Epidermal melanocyte (primary cell): ENCODE data around the gene CCL24.
"Not testable (repeated sequence)": the region's sequence is repeated elsewhere in the genome, so short reads cannot be mapped to it uniquely, and the experiment has no call there.

Experiments used
- DNase-seq: peaks from one replicate; pipeline ENCODE4 v3.0.0; 2011; ENCODE audit warnings: low spot score; ENCODE audit not compliant: insufficient read length

Gene CCL24, protein sequence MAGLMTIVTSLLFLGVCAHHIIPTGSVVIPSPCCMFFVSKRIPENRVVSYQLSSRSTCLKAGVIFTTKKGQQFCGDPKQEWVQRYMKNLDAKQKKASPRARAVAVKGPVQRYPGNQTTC

DNA sequence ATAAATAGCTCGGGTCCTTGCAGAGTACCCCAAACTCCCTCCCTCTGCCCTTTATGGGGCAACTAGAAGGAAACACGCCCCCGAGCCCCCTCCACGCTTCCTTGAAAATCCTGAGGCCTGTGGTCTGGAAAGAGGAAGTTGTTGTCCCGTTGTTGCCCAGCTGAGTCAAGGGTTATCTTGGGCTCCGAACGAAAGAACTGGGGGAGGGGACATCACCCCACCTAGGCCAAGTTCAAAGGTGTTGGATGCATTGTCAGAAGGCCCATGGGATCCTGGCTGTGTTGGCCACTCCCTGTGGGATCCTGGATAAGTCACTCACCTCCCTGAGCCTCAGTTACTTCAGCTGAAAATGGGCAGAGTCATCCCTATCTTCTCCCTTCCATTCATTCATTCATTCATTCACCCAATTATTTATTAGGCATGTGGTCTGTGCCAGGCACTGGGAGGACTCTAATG, at the start of gene CCL24:
Gene CCL24, minus strand, starts transcription at position 26 of the 456 bp plus-strand sequence. CDS start 91 bp downstream, outside the sequence.
- DNase-seq: no peak

- DNase-seq: no peak
These were observed 48.0 kb upstream of the CCL24 start for GRCh38 chr7:75861636-75862035.

- DNase-seq: no peak
These were observed 44.8 kb upstream of the CCL24 start for GRCh38 chr7:75858410-75858809.

- DNase-seq: no peak
These were observed 42.9 kb upstream of the CCL24 start for GRCh38 chr7:75856536-75856935.

DNA sequence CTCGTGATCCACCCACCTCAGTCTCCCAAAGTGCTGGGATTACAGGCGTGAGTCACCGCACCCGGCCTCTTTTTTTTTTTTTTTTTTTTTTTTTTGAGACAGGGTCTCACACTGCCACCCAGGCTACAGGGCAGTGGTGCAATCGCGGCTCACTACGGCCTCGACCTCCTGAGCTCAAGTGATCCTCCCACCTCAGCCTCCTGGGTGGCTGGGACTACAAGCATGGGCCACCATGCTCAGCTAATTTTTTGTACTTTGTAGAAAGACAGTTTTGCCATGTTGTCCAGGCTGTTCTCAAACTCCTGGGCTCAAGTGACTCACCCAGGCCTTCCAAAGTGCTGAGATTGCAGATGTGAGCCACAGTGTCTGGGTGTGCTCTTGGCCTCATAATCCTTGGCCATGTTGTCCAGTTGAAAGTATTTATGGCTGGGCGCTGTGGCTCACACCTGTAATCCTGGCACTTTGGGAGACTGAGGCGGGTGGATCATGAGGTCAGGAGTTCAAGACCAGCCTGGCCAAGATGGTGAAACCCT, 41.3 kb upstream of the CCL24 start:
- not testable (repeated sequence) for DNase-seq

DNA sequence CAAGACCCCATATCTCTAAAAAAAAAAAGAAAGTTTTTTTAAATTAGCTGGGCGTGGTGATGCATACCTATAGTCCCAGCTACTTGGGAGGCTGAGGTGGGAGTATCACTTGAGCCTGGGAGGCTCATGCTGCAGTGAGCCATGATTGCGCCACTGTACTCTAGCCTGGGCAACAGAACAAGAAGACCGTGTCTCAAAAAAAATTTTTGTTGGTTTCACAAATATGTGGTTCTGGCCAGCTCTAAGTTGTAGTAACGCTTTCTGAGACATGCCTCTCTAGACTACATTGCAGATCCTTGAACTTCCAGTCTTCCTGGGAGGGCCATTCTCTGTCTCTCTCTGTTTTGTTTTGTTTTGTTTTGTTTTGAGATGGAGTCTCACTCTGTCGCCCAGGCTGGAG, 40.6 kb upstream of the CCL24 start:
- DNase-seq: no peak

DNA sequence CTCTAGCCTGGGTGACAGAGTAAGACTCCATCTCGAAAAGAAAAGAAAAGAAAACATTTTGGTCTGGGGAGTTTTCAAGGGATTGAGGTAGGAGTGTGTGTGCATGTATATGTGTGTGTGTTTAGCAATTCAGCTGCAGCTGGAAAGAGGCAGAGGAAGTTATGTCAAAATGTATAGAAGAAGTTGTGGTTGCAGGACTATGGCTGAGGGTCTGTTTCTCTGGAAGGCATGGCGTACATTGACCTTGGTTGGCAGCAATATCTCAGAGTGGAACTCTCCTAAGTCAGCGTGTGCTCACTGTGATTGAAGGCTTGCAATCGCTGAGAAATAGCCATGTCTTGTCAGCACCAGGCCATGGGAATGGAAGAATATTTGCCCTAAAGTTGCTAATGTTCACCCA, 36.6 kb upstream of the CCL24 start:
- DNase-seq: no peak

GRCh38 chr7:75849573-75849972, 36.0 kb upstream of the CCL24 start:
- no peak for DNase-seq

GRCh38 chr7:75847707-75848106, 34.1 kb upstream of the CCL24 start:
- no peak for DNase-seq

- DNase-seq: not testable (repeated sequence)
These were observed 31.5 kb upstream of the CCL24 start for GRCh38 chr7:75845132-75845531.

- no peak for DNase-seq
These were observed 30.6 kb upstream of the CCL24 start for GRCh38 chr7:75844158-75844557.

- no peak for DNase-seq
These were observed 30.1 kb upstream of the CCL24 start for GRCh38 chr7:75843613-75844116.

- DNase-seq: no peak
These were observed 29.3 kb upstream of the CCL24 start for GRCh38 chr7:75842836-75843446.

- no peak for DNase-seq
These were observed 26.4 kb upstream of the CCL24 start for GRCh38 chr7:75840029-75840428.

GRCh38 chr7:75838281-75838930, 24.8 kb upstream of the CCL24 start:
- not testable (repeated sequence) for DNase-seq

DNA sequence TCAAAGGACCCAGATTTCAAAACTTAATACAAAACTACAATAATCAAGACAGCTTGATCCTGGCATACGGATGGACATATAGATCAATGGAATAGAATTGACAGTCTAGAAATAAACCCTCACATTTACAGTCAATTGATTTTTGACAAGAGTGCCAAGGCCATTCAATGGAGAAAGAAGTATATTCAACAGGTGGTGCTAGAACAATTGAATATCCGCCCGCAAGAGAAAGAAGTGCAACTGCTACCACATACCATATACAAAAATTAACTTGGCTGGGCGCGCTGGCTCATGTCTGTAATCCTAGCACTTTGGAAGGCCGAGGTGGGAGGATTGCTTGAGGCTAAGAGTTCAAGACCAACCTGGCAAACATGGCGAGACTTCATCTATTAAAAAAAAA, 23.2 kb upstream of the CCL24 start:
- DNase-seq: no peak

DNA sequence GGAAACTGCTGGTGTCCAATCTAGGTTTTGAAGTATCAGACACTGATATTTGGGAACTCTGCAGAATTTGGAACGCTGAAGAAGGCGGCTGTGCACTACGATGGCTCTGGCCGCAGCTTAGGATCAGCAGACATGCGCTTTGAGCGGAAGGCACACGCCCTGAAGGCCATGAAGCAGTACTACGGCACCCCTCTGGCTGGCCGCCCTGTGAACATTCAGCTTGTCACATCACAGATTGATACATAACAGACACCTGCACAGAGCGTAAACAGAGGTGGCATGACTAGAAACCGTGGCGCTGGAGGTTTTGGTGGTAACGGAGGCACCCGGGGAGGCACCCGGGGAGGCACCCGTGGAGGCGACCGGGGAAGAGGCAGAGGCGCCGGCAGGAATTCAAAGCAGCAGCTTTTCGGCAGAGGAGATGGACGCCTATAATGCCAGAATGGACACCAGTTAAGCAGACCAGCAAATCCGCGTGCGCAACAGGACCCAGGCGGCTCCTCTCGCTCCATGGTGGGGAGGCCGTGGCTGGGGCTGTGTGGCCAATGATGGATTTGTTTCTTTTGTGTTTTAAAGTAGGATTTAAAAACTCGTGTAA, 22.2 kb upstream of the CCL24 start:
- DNase-seq: no peak

DNA sequence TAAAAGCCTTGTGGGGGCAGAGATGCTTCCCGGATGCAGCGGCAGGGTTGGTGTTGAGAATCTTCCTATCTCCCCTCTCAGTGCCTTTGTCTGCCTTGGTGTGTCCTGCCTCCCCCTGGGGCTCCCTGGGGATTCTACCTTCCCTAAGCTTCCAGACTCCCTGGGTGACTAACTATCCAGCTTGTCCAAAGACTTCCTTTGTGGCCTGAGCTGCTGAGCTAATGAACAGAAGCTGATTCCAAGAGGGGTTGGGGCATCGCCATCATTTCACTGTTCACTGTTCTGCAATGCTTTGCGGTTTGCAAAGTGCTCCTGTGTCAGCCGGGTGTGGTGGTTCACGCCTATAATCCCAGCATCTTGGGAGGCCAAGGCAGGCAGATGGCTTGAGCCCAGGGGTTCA, 20.1 kb upstream of the CCL24 start:
- DNase-seq: not testable (repeated sequence)

- no peak for DNase-seq
These were observed 17.4 kb upstream of the CCL24 start for GRCh38 chr7:75830978-75831377.

DNA sequence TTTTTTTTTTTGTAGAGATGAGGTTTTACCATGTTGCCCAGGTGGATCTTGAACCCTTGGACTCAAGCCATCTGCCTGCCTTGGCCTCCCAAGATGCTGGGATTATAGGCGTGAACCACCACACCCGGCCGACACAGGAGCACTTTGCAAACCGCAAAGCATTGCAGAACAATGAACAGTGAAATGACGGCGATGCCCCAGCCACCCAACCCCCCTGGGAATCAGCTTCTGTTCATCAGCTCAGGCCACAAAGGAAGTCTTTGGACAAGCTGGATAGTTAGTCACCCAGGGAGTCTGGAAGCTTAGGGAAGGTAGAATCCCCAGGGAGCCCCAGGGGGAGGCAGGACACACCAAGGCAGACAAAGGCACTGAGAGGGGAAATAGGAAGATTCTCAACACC, 16.1 kb upstream of the CCL24 start:
- not testable (repeated sequence) for DNase-seq

DNA sequence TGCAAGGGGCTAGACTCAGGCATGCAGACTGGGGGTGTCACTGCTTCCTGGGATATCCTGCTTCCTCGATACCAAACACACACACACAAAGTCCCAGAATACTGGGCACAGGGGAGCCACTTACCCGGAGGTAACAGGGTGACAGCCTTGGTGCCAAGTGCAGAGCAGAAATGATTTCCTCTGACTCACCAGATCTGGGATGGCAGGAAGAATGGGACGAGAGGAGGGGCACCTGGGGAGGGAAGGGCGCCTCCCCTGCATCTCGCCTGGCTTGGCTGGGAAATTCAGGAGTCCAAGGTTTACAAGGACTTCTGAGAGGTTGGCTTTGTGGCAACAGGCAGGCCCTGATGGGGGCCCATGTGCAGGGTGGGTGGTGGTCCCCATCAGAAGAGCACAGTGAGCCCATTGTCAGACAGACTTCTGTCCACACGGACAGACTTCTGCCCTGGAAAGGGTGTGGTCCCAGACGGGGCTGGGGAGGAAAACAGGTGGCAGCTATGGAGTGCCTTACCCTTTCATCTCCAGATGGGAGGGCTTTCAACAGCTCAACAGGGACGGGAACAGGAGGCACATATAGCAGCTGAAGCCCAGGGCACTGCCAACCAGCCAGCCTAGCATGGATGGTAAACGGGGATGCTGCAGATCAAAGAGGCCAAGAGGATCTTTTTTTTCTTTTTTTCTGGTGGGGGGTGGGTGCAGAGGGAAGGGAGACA, 9.7 kb upstream of the CCL24 start:
- DNase-seq: no peak
